GM10266 (cell line): ENCODE data around the gene KIAA1755.
"Not testable (repeated sequence)": the region's sequence is repeated elsewhere in the genome, so short reads cannot be mapped to it uniquely, and the experiment has no call there.

ENCODE experiments used
- DNase-seq: peaks from one replicate; pipeline ENCODE4 v3.0.0; 2012; ENCODE audit errors: extremely low spot score
- TF ChIP-seq, protein P1 (sequence below): IDR thresholded peaks from 2 replicates; pipeline ENCODE4 v1.5.1; 2012; ENCODE audit warnings: mild to moderate bottlenecking, low read depth; ENCODE audit not compliant: control insufficient read depth, insufficient read depth; ENCODE audit errors: missing control alignments

KIAA1755 gene

DNA sequence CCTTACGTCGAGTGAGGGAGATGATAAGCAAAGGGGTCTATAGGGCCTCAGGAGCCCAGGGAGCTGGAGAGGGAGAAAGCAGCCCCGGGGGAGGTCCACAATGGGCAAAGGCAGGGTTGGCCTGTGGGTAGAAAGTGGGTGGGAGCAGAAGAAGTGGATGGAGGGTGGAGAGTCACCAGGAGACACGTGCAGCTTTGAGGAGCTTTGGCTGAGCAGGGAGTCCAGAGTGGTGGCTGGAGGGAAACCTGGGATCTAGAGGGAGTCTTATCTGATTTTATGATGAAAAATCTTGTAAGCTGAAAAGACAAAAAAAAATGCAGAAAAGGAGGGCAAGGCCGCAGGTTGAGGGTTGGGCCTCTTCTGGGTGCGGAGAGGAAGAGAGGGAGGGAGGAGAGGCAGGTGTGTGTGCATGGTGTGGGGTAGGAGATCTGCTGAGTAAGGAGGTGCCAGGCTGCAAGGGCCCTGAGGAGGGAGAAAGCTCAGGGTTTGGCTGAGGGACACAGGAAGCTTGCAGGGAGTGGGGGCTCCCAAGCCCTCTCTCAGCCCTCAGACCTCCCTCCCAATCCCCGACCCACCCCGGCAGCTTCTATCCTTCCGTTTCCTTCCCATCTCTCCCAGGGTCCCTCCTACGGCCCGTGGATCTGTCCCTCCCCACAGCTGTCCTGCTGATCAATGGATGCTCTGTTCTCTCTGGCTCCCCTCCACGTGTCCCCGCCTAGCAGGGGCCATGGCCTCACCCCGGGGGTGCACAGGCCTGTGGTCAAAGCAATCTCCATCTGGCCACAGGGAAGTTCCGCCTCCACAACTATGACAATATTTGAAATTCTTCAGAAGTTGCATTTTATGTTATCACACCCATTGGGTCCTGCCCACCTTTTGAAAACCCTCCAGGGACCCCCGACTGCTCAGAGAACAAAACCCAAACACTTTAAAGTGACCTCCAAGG lies 26.3 kb upstream of the KIAA1755 start:
- TF ChIP-seq, protein P1, sequence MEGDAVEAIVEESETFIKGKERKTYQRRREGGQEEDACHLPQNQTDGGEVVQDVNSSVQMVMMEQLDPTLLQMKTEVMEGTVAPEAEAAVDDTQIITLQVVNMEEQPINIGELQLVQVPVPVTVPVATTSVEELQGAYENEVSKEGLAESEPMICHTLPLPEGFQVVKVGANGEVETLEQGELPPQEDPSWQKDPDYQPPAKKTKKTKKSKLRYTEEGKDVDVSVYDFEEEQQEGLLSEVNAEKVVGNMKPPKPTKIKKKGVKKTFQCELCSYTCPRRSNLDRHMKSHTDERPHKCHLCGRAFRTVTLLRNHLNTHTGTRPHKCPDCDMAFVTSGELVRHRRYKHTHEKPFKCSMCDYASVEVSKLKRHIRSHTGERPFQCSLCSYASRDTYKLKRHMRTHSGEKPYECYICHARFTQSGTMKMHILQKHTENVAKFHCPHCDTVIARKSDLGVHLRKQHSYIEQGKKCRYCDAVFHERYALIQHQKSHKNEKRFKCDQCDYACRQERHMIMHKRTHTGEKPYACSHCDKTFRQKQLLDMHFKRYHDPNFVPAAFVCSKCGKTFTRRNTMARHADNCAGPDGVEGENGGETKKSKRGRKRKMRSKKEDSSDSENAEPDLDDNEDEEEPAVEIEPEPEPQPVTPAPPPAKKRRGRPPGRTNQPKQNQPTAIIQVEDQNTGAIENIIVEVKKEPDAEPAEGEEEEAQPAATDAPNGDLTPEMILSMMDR, result no peak
- DNase-seq, result no peak

DNA sequence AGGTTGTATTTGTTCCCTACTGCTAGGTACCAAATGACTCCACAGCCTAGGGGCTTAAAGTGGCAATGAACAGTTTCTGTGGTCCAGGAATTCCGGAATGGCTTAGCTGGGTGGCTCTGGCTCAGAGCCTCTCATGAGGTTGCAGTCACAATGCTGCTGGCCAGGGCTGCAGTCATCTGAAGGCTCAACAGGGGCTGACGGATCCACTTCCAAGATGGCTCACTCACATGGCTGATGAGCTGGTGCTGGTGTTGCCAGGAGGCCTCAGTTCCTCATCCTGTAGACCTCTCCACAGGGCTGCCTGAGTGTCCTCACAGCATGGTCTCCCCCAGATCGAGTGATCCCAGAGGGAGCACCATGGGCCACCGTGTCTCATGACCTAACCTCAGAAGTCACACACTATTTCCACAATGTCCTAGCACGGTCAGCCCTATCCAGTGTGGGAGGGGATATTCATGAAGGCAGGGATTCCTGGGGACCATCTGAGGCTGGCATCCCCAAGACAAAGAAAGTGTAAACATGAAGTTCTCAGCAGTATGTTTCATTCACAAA lies 24.4 kb upstream of the KIAA1755 start:
- no peak for DNase-seq
- TF ChIP-seq, protein P1, result no peak

DNA sequence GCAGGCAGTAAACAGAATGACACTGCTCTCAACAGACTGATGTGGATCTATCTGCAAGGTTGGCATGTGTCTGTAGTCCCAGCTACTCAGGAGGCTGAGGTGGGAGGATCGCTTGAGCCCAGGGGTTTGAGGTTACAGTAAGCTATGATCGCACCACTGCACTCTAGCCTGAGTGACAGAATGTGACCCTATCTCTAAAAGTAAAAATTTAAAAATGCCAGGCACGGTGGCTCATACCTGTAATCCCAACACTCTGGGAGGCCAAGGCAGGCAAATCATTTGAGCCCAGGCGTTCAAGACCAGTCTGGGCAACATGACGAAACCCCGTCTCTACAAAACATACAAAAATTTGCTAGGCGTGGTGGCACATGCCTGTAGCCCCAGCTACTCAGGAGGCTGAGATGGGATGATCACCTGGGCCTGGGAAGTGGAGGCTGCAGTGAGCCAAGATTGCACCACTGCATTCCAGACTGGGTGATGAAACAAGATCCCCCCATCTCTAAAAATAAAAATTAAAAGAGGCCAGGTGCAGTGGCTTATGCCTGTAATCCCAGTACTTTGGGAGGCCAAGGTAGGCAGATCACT lies 23.6 kb upstream of the KIAA1755 start:
- DNase-seq, result not testable (repeated sequence)

DNA sequence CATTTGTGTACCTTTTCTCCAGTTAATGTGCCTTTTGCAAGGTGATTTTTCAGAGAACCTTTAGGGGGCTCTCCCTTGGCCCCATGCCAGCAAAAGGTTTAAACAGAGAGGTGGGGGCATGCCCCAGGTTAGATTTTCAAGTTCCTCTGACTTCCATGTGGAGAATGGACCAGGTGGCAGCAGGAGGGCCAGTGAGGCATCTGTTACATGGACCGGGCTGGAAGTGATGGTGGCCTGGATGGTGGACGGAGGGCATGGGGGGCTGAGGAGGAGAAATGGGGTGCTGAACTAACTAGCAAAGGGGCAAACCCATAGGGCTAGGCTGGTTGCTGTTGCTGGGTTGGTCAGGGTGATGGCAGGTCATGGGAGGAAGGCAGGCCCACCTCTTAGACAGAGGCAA lies 22.7 kb upstream of the KIAA1755 start:
- DNase-seq, result no peak
- TF ChIP-seq, protein P1, result no peak

DNA sequence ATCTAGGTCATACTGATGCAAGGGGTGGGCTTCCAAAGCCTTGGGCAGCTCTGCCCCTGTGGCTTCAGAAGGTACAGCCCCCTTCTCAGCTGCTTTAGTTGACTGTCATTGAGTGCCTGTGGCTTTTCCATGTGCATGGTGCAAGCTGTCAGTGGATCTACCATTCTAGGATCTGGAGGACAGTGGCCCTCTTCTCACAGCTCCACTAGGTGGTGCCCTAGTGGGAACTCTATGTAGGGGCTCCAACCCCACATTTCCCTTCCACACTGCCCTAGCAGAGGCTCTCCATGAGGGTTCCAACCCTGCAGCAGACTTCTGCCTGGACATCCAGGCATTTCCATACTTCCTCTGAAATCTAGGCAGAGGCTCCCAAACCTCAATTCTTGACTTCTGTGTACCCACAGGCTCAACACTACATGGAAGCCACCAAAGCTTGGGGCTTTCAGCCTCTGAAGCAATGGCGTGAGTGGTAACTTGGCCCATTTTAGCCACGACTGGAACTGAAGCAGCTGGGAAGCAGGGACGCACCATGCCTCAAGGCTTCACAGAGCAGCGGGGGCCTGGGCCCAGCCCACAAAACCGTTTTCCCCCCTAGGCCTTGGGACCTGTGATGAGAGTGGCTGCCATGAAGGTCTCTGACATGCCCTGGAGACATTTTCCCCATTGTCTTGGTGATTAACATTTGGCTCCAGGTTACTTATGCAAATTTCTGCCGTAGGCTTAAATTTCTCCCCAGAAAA lies 20.8 kb upstream of the KIAA1755 start:
- DNase-seq, result not testable (repeated sequence)

DNA sequence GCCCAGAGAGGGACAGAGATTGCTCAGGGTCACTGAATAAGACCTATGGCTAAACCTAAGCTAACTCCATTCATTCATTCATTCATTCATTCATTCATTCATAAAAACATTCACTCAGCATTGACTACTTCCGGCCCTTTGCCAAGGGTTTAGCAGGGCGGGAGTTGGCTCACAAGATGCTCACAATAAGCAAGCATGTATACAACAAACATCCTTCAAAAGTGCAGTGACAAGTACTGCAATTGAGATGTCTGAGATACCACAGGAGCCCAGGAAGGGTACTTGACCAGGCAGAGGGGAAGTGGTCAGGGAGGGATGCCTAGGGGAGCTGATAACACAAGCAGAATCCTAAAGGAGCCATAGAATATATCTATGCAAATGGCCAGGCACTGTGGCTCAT lies 18.2 kb upstream of the KIAA1755 start:
- DNase-seq, result no peak
- TF ChIP-seq, protein P1, result no peak

DNA sequence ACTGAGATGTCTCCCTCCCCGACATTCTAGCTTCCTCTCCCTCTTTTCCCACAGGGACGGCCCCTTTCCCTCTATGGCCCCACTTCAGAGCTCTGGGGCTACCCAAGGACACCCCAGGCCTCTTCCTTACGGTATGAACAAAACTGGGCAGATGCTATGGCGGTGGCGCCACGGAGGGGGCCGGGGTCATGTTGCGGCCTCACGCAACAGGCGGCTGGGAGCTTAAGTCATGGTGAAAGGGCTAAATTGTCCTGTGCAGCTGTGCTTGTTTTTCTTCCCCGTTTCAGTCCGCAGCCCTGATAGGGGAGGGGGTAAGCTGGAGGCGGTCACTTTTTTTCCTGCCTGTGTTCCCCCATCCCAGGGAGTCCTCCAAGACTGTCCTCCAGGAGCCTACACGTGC lies 17.6 kb upstream of the KIAA1755 start:
- no peak for DNase-seq
- TF ChIP-seq, protein P1, result no peak

DNA sequence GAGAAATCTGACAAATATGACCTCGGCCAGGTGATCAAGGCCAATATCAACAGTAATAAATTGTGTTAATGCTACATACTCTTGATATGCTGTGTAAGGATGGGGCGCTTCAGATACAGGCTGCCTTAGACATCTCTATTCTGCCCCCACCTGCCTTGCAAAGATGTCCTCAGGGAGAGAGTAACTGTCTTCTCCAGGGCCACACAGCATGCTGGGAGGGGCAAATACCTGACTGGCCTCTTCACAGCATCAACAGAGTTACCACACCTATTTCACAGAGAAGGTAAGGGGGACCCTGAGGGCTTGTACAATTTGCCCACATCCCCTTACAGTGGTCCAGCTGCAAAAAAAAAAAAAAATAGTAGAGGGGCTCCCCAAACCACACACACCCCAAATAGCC lies 17.2 kb upstream of the KIAA1755 start:
- TF ChIP-seq, protein P1, result no peak
- DNase-seq, result no peak
